A549 (cell line): ENCODE results near the gene TMEM108.

ENCODE experiments used
- BHLHE40 ChIP-seq: IDR thresholded peaks from 2 replicates; pipeline ENCODE4 v1.6.1; 2012; ENCODE audit warnings: low read depth, low read length, inconsistent platforms
- CHD2 ChIP-seq: fragments of 150-350 bp; IDR thresholded peaks from 2 replicates; pipeline ENCODE4 v1.6.1; 2014; ENCODE audit warnings: low read length; ENCODE audit not compliant: partially characterized antibody
- CTCF ChIP-seq: fragments of >200 bp; sonication (Bioruptor Twin); formaldehyde crosslinking; IDR thresholded peaks from 3 replicates; pipeline ENCODE4 v1.5.1; 2016
- EP300 ChIP-seq, 2 experiments: fragments of >200 bp; sonication (Bioruptor Twin); formaldehyde crosslinking; IDR thresholded peaks; 2 replicates in 1 of 2; 3 replicates in 1 of 2; pipeline ENCODE4 v1.6.1; 2016 to 2017
- MAX ChIP-seq: IDR thresholded peaks from 2 replicates; pipeline ENCODE4 v1.6.1; 2012
- MAZ ChIP-seq: fragments of 150-350 bp; IDR thresholded peaks from 2 replicates; pipeline ENCODE4 v1.6.1; 2014; ENCODE audit warnings: antibody characterized with exemption, low read depth, low read length, borderline replicate concordance
- PBX3 ChIP-seq: IDR thresholded peaks from 2 replicates; pipeline ENCODE4 v1.6.1; 2012
- PHF8 ChIP-seq: fragments of 200-600 bp; sonication (generic); IDR thresholded peaks from 2 replicates; pipeline ENCODE4 v1.6.1; 2016; ENCODE audit warnings: low read depth, mild to moderate bottlenecking, antibody characterized with exemption, moderate library complexity, borderline replicate concordance
- POLR2A ChIP-seq: IDR thresholded peaks from 2 replicates; pipeline ENCODE4 v1.6.1; 2012; ENCODE audit warnings: mild to moderate bottlenecking, low read length
- POLR2AphosphoS2 ChIP-seq: conservative IDR thresholded peaks from 2 replicates; pipeline ENCODE4 v1.6.1; 2012; ENCODE audit warnings: low read length, improper control_type of control experiment, inconsistent platforms
- RAD21 ChIP-seq, 2 experiments: fragments of >200 bp in 1 of 2; sonication (Bioruptor Twin) in 1 of 2; formaldehyde crosslinking in 1 of 2; IDR thresholded peaks in 1 of 2; conservative IDR thresholded peaks in 1 of 2; 2 replicates in 1 of 2; 3 replicates in 1 of 2; pipeline ENCODE4 v1.6.1; 2012 to 2018; ENCODE audit warnings: inconsistent platforms in 1 of 2
- REST ChIP-seq: fragments of 200-600 bp; sonication (generic); IDR thresholded peaks from 2 replicates; pipeline ENCODE4 v1.6.1; 2016; ENCODE audit warnings: antibody characterized with exemption, mild to moderate bottlenecking, moderate library complexity
- RFX5 ChIP-seq: fragments of 450-650 bp; IDR thresholded peaks from 2 replicates; pipeline ENCODE4 v1.7.1; 2014; ENCODE audit warnings: antibody characterized with exemption, mild to moderate bottlenecking, moderate library complexity
- SMC3 ChIP-seq: fragments of >200 bp; sonication (Bioruptor Twin); formaldehyde crosslinking; IDR thresholded peaks from 3 replicates; pipeline ENCODE4 v1.6.1; 2018; ENCODE audit warnings: inconsistent platforms

GRCh38 chr3:133429063-133429462 is 390.9 kb downstream of the TMEM108 start:
- TF ChIP-seq SMC3 (no peak), CTCF (no peak), MAX (no peak), REST (no peak), POLR2A (no peak), BHLHE40 (no peak), RFX5 (no peak), PBX3 (no peak), RAD21 (conservative IDR thresholded peaks at IDR 0.05 in 1 of 2, IDR thresholded peaks at IDR 0.05 in 1 of 2) (no peak), PHF8 (no peak), MAZ (no peak), POLR2AphosphoS2 (no peak), CHD2 (no peak), EP300 (IDR thresholded peaks at IDR 0.05) (no peak)
